Spleen (tissue), 7 donors: ENCODE measurements around the gene EIPR1.

ENCODE experiments used
- CTCF ChIP-seq, 11 experiments: fragments of 200-600 bp in 7 of 11; fragments of 450-650 bp in 4 of 11; sonication (generic) in 4 of 11; IDR thresholded peaks in 8 of 11; conservative IDR thresholded peaks in 3 of 11; 1 replicate in 7 of 11; 2 replicates in 4 of 11; pipeline versions ENCODE4 v1.4.0 to v1.8.0; 2016 to 2021; ENCODE audit warnings: antibody characterized with exemption in 11 of 11, inconsistent platforms in 4 of 11, mild to moderate bottlenecking in 1 of 11
- POLR2AphosphoS5 ChIP-seq, 3 donors: sonication (generic); formaldehyde crosslinking; IDR thresholded peaks; one replicate each; pipeline ENCODE4 v1.5.1; 2017; ENCODE audit warnings: antibody characterized with exemption in 3 of 3
- donor health status: DM: no; HTN: no; CAD: no; lungs with moderate emphysema.
- donor health status: DM: no; HTN: no; CAD: no.
- donor health status: DM: no; HTN: no; CAD: no.

DNA sequence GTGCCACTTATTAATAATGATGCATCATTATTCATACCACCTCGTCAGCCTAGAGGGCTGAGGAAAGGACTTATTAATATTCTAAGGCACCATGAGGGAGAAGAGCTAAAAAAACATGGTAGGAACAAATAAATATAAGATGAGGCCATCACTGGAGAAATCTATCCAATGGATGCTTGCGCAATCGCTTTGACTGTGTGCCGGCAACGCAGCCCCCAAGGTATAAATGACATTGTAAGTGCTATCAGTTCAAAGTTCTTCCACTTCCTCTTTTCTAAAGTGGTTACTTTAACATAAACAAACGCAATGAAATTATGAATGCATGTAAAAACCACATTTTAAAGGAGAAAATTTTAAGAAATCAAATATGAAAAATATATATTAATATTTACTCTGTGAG lies 164.6 kb downstream of the EIPR1 start:
- no peak for TF ChIP-seq CTCF (IDR thresholded peaks at IDR 0.05 in 8 of 11, conservative IDR thresholded peaks at IDR 0.05 in 3 of 11)
- no peak for TF ChIP-seq POLR2AphosphoS5 (IDR thresholded peaks at IDR 0.05)
